Activated CD8-positive, alpha-beta T cell treated with anti-CD3 and anti-CD28 coated beads for 36 hours (primary cell): ENCODE data around the gene MGLL. TPM values are rescaled to one million over a fixed set of nuclear protein-coding genes. Genes with fewer than 3 reads are reported as not detected.

Experiments
- ATAC-seq: fragments of 200-7000 bp; cut with Tn5 transposase; one replicate; pipeline ENCODE4 v1.10.0; 2021; ENCODE audit warnings: mild to moderate bottlenecking, moderate library complexity
- CTCF ChIA-PET: fragments of 350-600 bp; sonication (Branson Sonifier 250); formaldehyde crosslinking; loops from one replicate; lab custom pipeline; 2021; ENCODE audit warnings: antibody characterized with exemption; lab: Charles Lee
- POLR2A ChIA-PET: fragments of 350-600 bp; sonication (Branson Sonifier 250); formaldehyde crosslinking; loops from one replicate; lab custom pipeline; 2021; ENCODE audit warnings: antibody characterized with exemption; lab: Charles Lee
- DNase-seq: peaks from one replicate; pipeline ENCODE4 v3.0.0-alpha.2; 2020
- H3K27ac Mint-ChIP-seq: one replicate; pipeline ENCODE4 v1.8.0; 2021; ENCODE audit warnings: mild to moderate bottlenecking, mixed read lengths
- H3K27me3 Mint-ChIP-seq: one replicate; pipeline ENCODE4 v1.8.0; 2021; ENCODE audit warnings: mixed read lengths
- H3K36me3 Mint-ChIP-seq: one replicate; pipeline ENCODE4 v1.8.0; 2021; ENCODE audit warnings: low read depth, mixed read lengths
- H3K4me1 Mint-ChIP-seq: one replicate; pipeline ENCODE4 v1.8.0; 2021; ENCODE audit warnings: low read depth, mixed read lengths
- H3K4me3 Mint-ChIP-seq: one replicate; pipeline ENCODE4 v1.8.0; 2021; ENCODE audit warnings: mild to moderate bottlenecking, moderate library complexity, mixed read lengths
- H3K9me3 Mint-ChIP-seq: one replicate; pipeline ENCODE4 v1.8.0; 2021; ENCODE audit warnings: mixed read lengths
- intact Hi-C: fragments of 100-400 bp; cut with micrococcal nuclease; formaldehyde crosslinking; loops from one replicate; pipeline ENCODE4 v1.10.0; 2022
- total RNA-seq, 2 experiments: library from RNA; stranded (reverse); gene quantifications; one replicate each; pipeline ENCODE4 v1.2.3, GENCODE V29; 2021
- TF ChIP-seq, protein P1 (sequence below): fragments of 200-600 bp; IDR thresholded peaks from one replicate; pipeline ENCODE4 v1.8.0; 2022; ENCODE audit warnings: antibody characterized with exemption, mild to moderate bottlenecking

MGLL gene
- total RNA-seq, 2 experiments from 2014 or later = 1.1 to 3.1 TPM

DNA sequence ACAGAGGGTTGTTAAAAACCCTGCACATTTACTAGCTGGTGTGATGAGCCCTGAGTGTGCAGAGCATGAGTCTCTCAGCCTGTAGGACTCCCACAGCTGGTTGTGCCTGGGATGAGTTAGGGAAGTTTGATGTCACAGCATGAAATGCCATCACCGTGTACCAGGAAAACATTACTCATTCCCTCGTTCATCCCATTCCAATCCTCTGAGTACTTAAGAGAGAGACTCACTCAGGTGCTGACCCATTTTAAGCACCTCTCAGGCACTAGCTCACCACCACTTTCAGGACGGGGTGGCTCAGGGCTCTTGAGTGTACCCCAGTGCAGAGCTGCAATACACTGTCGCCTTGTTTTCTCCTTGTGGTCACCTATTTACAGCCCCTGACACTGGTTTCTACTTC is 18.7 kb downstream of the MGLL start:
- intact Hi-C loops = no loop called here
- POLR2A ChIA-PET = interaction anchor here (1.1 kb wide), 1 partner anchor 41 kb away, joined by 4 read pairs; no protein-coding TSS in a partner anchor
- Mint-ChIP-seq H3K4me3 (no peak overlapping the region), H3K36me3 (no peaks in the 10 kb centered on the region), H3K4me1 (peaks cover 12% of the 10 kb centered on the region), H3K27ac (no peak overlapping the region), H3K9me3 (no peaks in the 10 kb centered on the region), H3K27me3 (no peaks in the 10 kb centered on the region)
- CTCF ChIA-PET = no interaction called here
- DNase-seq (no peak), ATAC-seq (no peak)
- TF ChIP-seq, protein P1, sequence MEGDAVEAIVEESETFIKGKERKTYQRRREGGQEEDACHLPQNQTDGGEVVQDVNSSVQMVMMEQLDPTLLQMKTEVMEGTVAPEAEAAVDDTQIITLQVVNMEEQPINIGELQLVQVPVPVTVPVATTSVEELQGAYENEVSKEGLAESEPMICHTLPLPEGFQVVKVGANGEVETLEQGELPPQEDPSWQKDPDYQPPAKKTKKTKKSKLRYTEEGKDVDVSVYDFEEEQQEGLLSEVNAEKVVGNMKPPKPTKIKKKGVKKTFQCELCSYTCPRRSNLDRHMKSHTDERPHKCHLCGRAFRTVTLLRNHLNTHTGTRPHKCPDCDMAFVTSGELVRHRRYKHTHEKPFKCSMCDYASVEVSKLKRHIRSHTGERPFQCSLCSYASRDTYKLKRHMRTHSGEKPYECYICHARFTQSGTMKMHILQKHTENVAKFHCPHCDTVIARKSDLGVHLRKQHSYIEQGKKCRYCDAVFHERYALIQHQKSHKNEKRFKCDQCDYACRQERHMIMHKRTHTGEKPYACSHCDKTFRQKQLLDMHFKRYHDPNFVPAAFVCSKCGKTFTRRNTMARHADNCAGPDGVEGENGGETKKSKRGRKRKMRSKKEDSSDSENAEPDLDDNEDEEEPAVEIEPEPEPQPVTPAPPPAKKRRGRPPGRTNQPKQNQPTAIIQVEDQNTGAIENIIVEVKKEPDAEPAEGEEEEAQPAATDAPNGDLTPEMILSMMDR = no peak

DNA sequence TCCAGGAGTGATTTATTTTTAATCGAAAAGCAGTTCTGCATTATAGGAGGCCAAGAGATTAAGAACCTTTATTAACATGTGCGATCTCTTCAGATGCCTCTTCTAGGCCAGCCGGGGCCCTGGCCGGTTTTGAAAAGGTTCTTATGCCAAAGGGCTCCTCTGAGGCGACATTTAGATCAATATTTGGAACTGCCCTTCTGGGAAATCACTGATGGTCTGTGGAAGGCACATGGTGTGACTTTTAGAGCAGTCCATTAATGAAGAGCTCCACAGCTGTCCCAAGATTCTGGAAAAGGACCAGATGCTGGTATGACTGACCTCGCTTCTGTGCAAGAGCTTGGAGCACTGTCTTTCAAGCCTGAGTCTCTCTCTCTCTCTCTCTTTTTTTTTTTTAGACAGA is 19.7 kb downstream of the MGLL start:
- ATAC-seq = no peak
- ChIA-PET POLR2A (interaction anchor here (0.5 kb wide), 1 partner anchor 577 kb away, joined by 3 read pairs; no protein-coding TSS in a partner anchor), CTCF (interaction anchor here (0.9 kb wide), 1 partner anchor 9 kb away, joined by 3 read pairs; no protein-coding TSS in a partner anchor)
- TF ChIP-seq, protein P1 = no peak
- H3K27ac Mint-ChIP-seq = no peak overlapping the region
- H3K4me1 Mint-ChIP-seq = peaks cover 9% of the 10 kb centered on the region
- no peaks in the 10 kb centered on the region for H3K9me3 Mint-ChIP-seq
- H3K4me3 Mint-ChIP-seq = no peak overlapping the region
- intact Hi-C loops = no loop called here
- H3K27me3 Mint-ChIP-seq = no peaks in the 10 kb centered on the region
- DNase-seq = no peak
- no peaks in the 10 kb centered on the region for H3K36me3 Mint-ChIP-seq

DNA sequence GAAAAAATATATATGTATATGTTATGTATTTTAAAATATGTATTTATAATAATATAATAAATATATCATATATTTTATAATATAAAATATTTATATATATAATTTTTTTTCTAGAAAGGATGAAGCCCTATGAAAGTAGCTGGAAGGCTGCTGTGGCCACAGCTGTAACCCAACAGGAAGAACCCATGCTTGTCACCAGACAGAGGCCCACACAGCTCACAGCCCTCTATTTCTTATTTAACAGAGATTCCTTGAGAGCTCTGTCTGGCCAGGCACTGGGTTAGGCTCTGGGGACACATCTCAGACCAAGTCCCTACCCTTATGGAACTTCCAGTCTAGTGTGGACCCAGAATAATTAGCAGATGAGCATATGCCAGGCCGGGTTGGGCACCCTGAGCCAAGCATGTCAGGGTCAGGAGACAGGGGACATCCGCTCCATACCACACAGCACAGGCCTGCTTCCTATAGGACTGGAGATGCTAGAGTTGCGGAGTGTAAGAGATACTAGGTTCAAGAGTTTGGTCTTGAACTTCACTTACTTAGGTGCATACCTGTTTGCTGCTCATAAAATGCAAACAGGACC is 20.5 kb downstream of the MGLL start:
- H3K27me3 Mint-ChIP-seq = no peaks in the 10 kb centered on the region
- DNase-seq (no peak), ATAC-seq (no peak)
- H3K4me3 Mint-ChIP-seq = no peak overlapping the region
- no peak overlapping the region for H3K27ac Mint-ChIP-seq
- TF ChIP-seq, protein P1 = no peak
- H3K4me1 Mint-ChIP-seq = peaks cover 9% of the 10 kb centered on the region
- intact Hi-C loops = no loop called here
- no peaks in the 10 kb centered on the region for H3K36me3 Mint-ChIP-seq
- H3K9me3 Mint-ChIP-seq = no peaks in the 10 kb centered on the region
- CTCF ChIA-PET = no interaction called here
- POLR2A ChIA-PET = no interaction called here

DNA sequence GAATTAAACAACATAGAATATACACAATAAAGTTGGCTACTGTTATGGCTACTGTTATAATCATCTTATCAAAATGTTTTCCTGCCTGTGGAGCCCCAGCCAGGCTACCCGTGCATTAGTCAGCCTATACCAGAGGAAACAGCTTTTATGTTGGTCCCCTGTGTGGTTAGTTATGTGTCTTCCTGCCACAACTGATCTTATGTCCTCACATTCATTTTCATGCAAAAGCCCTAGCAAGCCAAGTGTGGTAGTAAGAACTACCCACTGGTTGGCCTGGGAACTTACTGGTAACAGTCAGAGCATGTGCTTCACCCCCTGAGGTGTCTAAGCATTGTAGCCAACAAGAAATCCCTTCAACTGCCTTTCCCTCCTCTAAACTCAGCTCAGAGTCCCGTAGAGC is 21.8 kb downstream of the MGLL start:
- ATAC-seq (peak; percentile 91), DNase-seq (peak; percentile 56)
- intact Hi-C loops = no loop called here
- no peak overlapping the region for H3K4me3 Mint-ChIP-seq
- no peaks in the 10 kb centered on the region for H3K9me3 Mint-ChIP-seq
- H3K27me3 Mint-ChIP-seq = no peaks in the 10 kb centered on the region
- H3K36me3 Mint-ChIP-seq = no peaks in the 10 kb centered on the region
- ChIA-PET POLR2A (no interaction called here), CTCF (interaction anchor here (1.4 kb wide), 1 partner anchor 10 kb away, joined by 4 read pairs; no protein-coding TSS in a partner anchor)
- TF ChIP-seq, protein P1 = no peak
- peak overlapping the region; percentile 77 for H3K27ac Mint-ChIP-seq
- peaks cover 9% of the 10 kb centered on the region for H3K4me1 Mint-ChIP-seq

DNA sequence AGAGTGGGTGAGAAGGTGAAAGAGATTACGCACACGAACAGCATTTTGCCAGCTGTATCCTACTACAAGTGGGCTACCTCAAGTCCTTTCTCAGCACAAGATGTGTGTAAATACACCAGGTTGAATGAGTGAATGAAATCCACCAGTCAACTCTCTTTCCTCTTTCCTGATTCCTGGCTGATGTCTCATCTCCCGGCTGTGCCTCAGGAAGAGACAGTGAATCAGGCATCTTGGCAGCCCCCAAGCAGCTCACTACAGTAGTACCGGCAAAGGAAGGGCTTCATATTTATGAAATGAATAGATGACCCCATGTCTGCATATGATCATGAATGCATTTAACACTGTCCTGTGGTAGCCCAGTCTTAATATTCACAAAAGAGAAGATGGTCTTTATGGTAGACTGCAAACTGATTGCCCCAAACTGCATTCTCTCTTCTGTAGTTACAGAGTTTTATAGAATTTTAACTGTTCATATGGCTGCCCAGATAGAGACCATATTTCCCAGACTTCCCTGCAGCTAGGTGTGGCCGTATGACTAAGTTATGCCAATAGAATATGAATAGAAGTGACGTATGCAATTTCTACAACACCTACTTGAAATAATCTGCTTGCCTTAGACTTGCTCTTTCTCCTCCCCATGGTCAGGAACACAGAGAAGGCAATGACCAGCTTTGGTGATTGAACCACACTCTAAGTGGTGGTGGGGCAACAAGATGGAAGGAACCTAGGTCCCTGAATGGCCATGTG is 22.7 kb downstream of the MGLL start:
- no peak overlapping the region for H3K27ac Mint-ChIP-seq
- ATAC-seq (no peak), DNase-seq (no peak)
- CTCF ChIA-PET = interaction anchor here (1.4 kb wide), 1 partner anchor 9 kb away, joined by 4 read pairs; no protein-coding TSS in a partner anchor
- H3K4me3 Mint-ChIP-seq = no peak overlapping the region
- H3K4me1 Mint-ChIP-seq = peaks cover 9% of the 10 kb centered on the region
- intact Hi-C loops = no loop called here
- TF ChIP-seq, protein P1 = no peak
- H3K27me3 Mint-ChIP-seq = no peaks in the 10 kb centered on the region
- H3K36me3 Mint-ChIP-seq = no peaks in the 10 kb centered on the region
- H3K9me3 Mint-ChIP-seq = no peaks in the 10 kb centered on the region
- POLR2A ChIA-PET = no interaction called here
